OCI-LY1 (cell line): Measurements from ENCODE around the gene MYO1E.

Experiments used
- H2AFZ ChIP-seq: fragments of 200-600 bp; sonication (generic), shearing (Covaris generic); 2 replicates; pipeline ENCODE4 v1.6.0; 2014; ENCODE audit warnings: antibody characterized with exemption, mild to moderate bottlenecking, low read length
- H3F3A ChIP-seq: fragments of 200-600 bp; sonication (generic), shearing (Covaris generic); 2 replicates; pipeline ENCODE4 v1.6.0; 2014; ENCODE audit warnings: mild to moderate bottlenecking, antibody characterized with exemption, low read length, moderate library complexity; ENCODE audit not compliant: insufficient read depth
- H3K27ac ChIP-seq: fragments of 200-600 bp; sonication (generic); 2 replicates; pipeline ENCODE4 v1.5.1; 2014; ENCODE audit warnings: low read length, mixed run types, mild to moderate bottlenecking, low read depth; ENCODE audit not compliant: poor library complexity, severe bottlenecking
- H3K27me3 ChIP-seq: fragments of 200-600 bp; sonication (generic); 2 replicates; pipeline ENCODE4 v1.6.0; 2014; ENCODE audit warnings: antibody characterized with exemption, mild to moderate bottlenecking, low read length, moderate library complexity; ENCODE audit not compliant: insufficient read depth
- H3K36me3 ChIP-seq: fragments of 200-600 bp; sonication (generic); 2 replicates; pipeline ENCODE4 v1.6.1; 2014; ENCODE audit warnings: mild to moderate bottlenecking, antibody characterized with exemption, low read length, moderate library complexity, mixed read lengths; ENCODE audit not compliant: insufficient read depth
- H3K4me1 ChIP-seq: fragments of 200-600 bp; sonication (generic); 2 replicates; pipeline ENCODE4 v1.5.1; 2014; ENCODE audit warnings: mild to moderate bottlenecking, low read length, moderate library complexity; ENCODE audit not compliant: insufficient read depth, severe bottlenecking
- H3K4me2 ChIP-seq: fragments of 200-600 bp; sonication (generic), shearing (Covaris generic); 2 replicates; pipeline ENCODE4 v1.6.1; 2014; ENCODE audit warnings: low read length
- H3K4me3 ChIP-seq: fragments of 200-600 bp; sonication (generic); 2 replicates; pipeline ENCODE4 v1.5.1; 2014; ENCODE audit warnings: low read length, low read depth, mild to moderate bottlenecking, mixed read lengths; ENCODE audit not compliant: poor library complexity, severe bottlenecking
- H3K79me2 ChIP-seq: fragments of 200-600 bp; shearing (Covaris generic); 2 replicates; pipeline ENCODE4 v1.6.1; 2016; ENCODE audit warnings: mixed run types, low read length, mixed read lengths; ENCODE audit not compliant: insufficient read depth
- H3K9ac ChIP-seq: fragments of 200-600 bp; sonication (generic), shearing (Covaris generic); 2 replicates; pipeline ENCODE4 v1.6.1; 2014; ENCODE audit warnings: mild to moderate bottlenecking, low read length, mixed read lengths
- H3K9me2 ChIP-seq: fragments of 200-600 bp; sonication (generic), shearing (Covaris generic); 2 replicates; pipeline ENCODE4 v1.6.1; 2014; ENCODE audit warnings: low read depth, mild to moderate bottlenecking, low read length, mixed read lengths
- H3K9me3 ChIP-seq: fragments of 200-600 bp; shearing (Covaris generic); 2 replicates; pipeline ENCODE4 v1.6.1; 2014; ENCODE audit warnings: low read length, mixed read lengths
- H4K20me1 ChIP-seq: fragments of 200-600 bp; sonication (generic), shearing (Covaris generic); 2 replicates; pipeline ENCODE4 v1.6.0; 2016; ENCODE audit warnings: mild to moderate bottlenecking, low read length; ENCODE audit not compliant: insufficient read depth
- CTCF ChIP-seq: fragments of 200-600 bp; sonication (generic), shearing (Covaris generic); IDR thresholded peaks from 2 replicates; pipeline ENCODE4 v1.5.1; 2017; ENCODE audit warnings: mild to moderate bottlenecking, antibody characterized with exemption, low read length, moderate library complexity, mixed read lengths
- EZH2 ChIP-seq: fragments of 200-600 bp; sonication (generic), shearing (Covaris generic); IDR thresholded peaks from 2 replicates; pipeline ENCODE4 v1.8.0; 2017; ENCODE audit warnings: borderline replicate concordance, mixed run types, mild to moderate bottlenecking, antibody characterized with exemption, low read length, moderate library complexity, mixed read lengths

The MYO1E gene

GRCh38 chr15:59396679-59397078 lies 24.0 kb upstream of the MYO1E start:
- peak overlapping the region; percentile 63; the same call in 1 of the 2 replicates for H3K9ac ChIP-seq
- H4K20me1 ChIP-seq: no peaks in the 10 kb centered on the region
- peaks cover 96% of the 10 kb centered on the region for H3K4me1 ChIP-seq
- peaks cover 13% of the 10 kb centered on the region for H3K79me2 ChIP-seq
- H3K9me2 ChIP-seq: no peaks in the 10 kb centered on the region
- TF ChIP-seq CTCF (peak; percentile 47; the same call in 1 of the 2 replicates), EZH2 (no peak)
- no peaks in the 10 kb centered on the region for H3K36me3 ChIP-seq
- H3K4me3 ChIP-seq: no peak overlapping the region
- peak overlapping the region; percentile 98 for H3K27ac ChIP-seq
- no peaks in the 10 kb centered on the region for H3K9me3 ChIP-seq
- H3K4me2 ChIP-seq: peak overlapping the region; percentile 54
- H3K27me3 ChIP-seq: no peaks in the 10 kb centered on the region
- no peaks in the 10 kb centered on the region for H3F3A ChIP-seq
- no peak overlapping the region for H2AFZ ChIP-seq

- Histone ChIP-seq H4K20me1 (no peaks in the 10 kb centered on the region), H3K27ac (peak overlapping the region; percentile 98), H3K79me2 (0 out of 2 replicates have a peak, but pooled peaks cover 9% of the 10 kb centered on the region), H3K9me3 (no peaks in the 10 kb centered on the region), H3K9ac (peak overlapping the region; percentile 63), H3K4me3 (peak overlapping the region; percentile 20), H2AFZ (no peak overlapping the region), H3K9me2 (no peaks in the 10 kb centered on the region), H3K4me1 (peaks cover 91% of the 10 kb centered on the region), H3K27me3 (no peaks in the 10 kb centered on the region), H3F3A (no peaks in the 10 kb centered on the region), H3K36me3 (no peaks in the 10 kb centered on the region), H3K4me2 (peak overlapping the region; percentile 54)
- no peak for TF ChIP-seq EZH2
- TF ChIP-seq CTCF: no peak
These were observed 23.5 kb upstream of the MYO1E start for GRCh38 chr15:59396211-59396610.

GRCh38 chr15:59394166-59394661 lies 21.5 kb upstream of the MYO1E start:
- H3K9me2 ChIP-seq: no peaks in the 10 kb centered on the region
- H3F3A ChIP-seq: no peaks in the 10 kb centered on the region
- H3K4me2 ChIP-seq: peak overlapping the region; percentile 54
- no peaks in the 10 kb centered on the region for H3K27me3 ChIP-seq
- no peak overlapping the region for H2AFZ ChIP-seq
- H3K36me3 ChIP-seq: no peaks in the 10 kb centered on the region
- TF ChIP-seq EZH2: no peak
- no peaks in the 10 kb centered on the region for H4K20me1 ChIP-seq
- peak overlapping the region; percentile 98 for H3K27ac ChIP-seq
- H3K4me1 ChIP-seq: peaks cover 81% of the 10 kb centered on the region
- H3K9ac ChIP-seq: peak overlapping the region; percentile 32; the same call in 1 of the 2 replicates
- no peaks in the 10 kb centered on the region for H3K9me3 ChIP-seq
- H3K79me2 ChIP-seq: no peaks in the 10 kb centered on the region
- H3K4me3 ChIP-seq: peak overlapping the region; percentile 20

GRCh38 chr15:59392299-59392698 lies 19.6 kb upstream of the MYO1E start:
- Histone ChIP-seq H3K9me2 (no peaks in the 10 kb centered on the region), H4K20me1 (no peaks in the 10 kb centered on the region), H3K4me2 (peak overlapping the region; percentile 56), H3K4me1 (peaks cover 62% of the 10 kb centered on the region), H3K36me3 (no peaks in the 10 kb centered on the region), H3K9me3 (no peaks in the 10 kb centered on the region), H3F3A (no peaks in the 10 kb centered on the region), H3K27ac (peak overlapping the region; percentile 98), H2AFZ (no peak overlapping the region), H3K9ac (peak overlapping the region; percentile 58; the same call in 1 of the 2 replicates), H3K27me3 (no peaks in the 10 kb centered on the region), H3K79me2 (no peaks in the 10 kb centered on the region), H3K4me3 (no peak overlapping the region)
- TF ChIP-seq EZH2: no peak
- no peak for TF ChIP-seq CTCF
